RCC 7860 (cell line): ENCODE measurements around the gene RNF125.
"Not testable (repeated sequence)": the region's sequence is repeated elsewhere in the genome, so short reads cannot be mapped to it uniquely, and the experiment has no call there.

ENCODE experiments used
- DNase-seq: peaks from one replicate; pipeline ENCODE4 v3.0.0-alpha.2; 2015; ENCODE audit warnings: low spot score
- FAIRE-seq: peaks from 2 replicates; lab custom pipeline; 2012; peaks lifted over from hg19 to GRCh38; lab: Jason Lieb, UNC

RNF125 gene

DNA sequence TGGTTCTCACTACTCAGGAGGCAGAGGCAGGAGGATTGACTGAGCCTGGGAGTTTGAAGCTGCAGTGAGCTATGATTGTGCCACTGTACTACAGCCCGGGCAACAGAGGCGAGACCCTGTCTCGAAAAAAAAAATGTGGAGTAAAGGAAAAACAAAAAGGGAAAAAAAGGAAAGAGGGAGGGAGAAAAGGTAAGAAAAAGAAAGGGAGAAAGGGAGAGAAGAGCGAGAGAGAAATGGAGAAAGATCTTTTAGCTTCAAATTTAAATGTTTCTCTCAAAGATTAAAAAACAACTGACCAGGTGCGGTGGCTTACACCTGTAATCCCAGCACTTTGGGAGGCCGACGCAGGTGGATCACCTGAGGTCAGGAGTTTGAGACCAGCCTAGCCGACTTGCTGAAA is 65.2 kb downstream of the RNF125 start:
- DNase-seq (no peak), FAIRE-seq (no peak)

DNA sequence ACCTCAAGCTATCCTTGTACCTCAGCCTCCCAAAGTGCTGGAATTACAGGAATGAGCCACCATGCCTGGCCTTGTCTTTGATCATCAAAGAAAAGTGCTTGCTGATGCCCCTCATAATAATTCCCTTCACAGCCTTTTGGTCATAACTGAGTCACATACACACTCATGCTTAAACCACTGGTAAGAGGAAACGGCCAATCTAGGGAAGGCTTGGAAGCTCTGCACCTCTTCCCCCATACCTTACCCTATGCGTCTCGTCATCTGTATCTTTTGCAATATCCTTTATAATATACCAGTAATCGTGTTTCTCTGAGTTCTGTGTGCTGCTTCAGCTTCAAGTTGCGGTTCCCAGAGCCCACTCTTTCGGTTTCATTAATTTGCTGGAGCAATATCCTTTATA is 68.3 kb downstream of the RNF125 start:
- DNase-seq (peak; percentile 46), FAIRE-seq (no peak)

DNA sequence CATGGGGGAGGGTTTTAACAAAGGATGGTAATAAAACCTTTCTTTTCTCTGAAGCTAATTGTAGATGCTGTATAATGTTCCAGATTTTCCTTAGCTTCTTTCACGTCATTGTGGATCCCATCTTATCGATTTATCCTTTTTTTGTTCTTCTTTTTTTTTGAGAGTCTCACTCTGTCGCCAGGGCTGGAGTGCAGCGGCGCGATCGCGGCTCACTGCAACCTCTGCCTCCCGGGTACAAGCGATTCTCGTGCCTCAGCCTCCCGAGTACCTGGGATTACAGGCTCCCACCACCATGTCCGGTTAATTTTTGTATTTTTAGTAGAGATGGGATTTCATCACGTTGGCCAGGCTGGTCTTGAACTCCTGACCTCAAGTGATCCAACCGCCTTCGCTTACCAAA is 72.2 kb downstream of the RNF125 start:
- not testable (repeated sequence) for DNase-seq, FAIRE-seq

DNA sequence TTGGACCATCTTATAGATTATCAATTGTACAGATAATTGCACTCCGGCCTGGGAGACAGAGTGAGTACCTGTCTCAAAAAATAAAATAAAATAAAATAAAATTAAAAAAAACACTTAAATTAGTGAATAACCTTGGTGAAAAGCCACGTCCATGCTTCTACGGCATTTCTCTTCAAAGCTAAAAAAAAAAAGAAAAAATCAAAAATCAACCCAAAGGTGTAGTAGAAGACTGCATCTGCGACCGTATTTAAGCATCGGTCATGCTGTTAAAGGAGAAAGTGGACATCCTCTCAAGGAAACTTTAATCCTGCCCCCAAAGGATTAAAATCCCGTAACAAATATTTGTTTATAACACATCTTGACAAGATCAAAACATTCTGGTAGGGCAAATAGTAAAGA is 72.7 kb downstream of the RNF125 start:
- no peak for FAIRE-seq
- no peak for DNase-seq

DNA sequence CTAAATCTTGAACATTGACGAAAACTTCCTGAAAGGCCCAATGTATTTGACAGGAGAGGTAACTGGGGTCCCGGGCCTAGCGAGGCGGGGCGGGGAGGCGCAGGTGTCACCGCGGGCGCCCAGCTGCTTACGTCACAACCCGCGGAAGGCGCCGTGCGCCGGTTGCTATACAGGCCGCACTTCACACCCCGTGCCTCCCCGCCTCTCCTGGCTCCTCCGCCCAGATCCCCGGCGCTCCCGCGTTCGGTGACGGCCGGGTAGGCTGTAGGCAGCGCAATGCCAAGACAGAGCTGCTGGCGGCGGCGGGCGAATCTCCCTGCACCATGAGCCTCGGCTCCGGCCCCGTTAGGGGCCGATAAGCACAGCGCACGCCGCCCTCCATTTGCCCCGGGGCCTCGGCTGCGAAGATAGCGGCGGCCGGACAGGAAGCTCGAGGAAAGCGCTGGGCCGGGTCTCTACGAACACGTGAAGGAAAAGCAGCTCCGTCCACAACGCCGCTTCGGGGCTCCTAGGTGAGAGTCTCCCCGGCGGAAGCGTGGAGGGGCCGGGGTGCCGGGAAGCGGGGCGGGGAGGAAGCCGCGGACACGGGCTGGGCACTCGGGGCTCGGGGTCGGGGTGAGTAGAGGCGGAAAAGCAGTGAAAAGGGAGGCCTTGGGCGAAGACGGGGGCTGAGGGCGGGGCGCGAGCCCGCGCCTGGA is 73.2 kb downstream of the RNF125 start, which contains the start of gene RNF138:
TSS of gene RNF138 (plus strand) at position 151 of the 698 bp plus-strand sequence. CDS start 903 bp downstream, outside the sequence.
- FAIRE-seq (no peak), DNase-seq (peak; percentile 52)

DNA sequence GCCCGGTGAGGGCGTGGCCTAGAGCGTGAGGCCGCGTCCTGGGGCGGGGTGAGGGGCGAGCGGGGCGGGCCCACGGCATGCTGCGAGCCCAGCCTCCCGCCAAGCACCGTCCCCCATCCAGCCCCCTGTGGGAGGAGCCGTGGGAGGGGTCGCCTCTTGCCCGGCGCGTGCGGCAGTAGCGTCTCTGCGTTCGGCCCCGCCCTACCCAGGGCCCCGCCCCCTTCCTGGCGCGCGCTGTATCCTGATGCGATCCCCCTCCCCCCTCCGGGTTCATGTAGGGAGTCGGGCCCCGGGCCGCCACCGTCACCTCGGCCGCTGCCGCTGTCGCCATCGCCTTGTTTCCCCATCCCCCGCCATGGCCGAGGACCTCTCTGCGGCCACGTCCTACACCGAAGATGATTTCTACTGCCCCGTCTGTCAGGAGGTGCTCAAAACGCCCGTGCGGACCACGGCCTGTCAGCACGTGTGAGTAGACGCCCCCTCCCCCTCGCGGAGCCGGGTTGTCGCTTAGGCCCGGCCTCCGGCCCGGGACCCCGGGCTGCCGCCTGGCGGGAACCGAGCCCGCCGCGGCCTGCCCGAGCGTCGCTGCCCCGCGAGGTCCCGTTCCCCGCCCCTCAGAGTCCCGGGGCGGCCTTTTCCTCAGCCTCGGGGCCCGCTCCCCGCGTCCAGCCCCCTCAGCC is 73.9 kb downstream of the RNF125 start:
- FAIRE-seq, result no peak
- DNase-seq, result peak; percentile 87

DNA sequence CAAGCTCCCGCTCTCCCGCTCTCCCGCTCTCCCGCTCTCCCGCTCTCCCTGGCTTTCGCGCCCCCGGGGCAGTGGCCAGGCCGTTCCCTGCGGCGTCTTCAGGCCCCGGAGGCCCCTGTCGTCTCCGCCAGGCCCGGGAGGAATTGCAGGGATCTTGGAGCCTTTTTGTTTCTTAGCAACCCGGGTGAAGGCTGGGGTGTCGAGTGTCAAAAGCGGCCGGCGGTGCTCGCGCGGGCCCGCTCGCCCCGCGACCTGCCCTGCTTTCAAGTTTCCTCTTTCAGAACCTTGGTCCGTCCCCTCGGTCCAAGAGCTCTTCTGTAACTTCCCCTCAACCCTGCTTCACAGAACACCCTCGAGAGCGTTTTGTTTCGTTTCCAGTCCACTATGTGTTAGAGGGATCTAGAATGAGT is 74.5 kb downstream of the RNF125 start:
- FAIRE-seq (no peak), DNase-seq (no peak)

DNA sequence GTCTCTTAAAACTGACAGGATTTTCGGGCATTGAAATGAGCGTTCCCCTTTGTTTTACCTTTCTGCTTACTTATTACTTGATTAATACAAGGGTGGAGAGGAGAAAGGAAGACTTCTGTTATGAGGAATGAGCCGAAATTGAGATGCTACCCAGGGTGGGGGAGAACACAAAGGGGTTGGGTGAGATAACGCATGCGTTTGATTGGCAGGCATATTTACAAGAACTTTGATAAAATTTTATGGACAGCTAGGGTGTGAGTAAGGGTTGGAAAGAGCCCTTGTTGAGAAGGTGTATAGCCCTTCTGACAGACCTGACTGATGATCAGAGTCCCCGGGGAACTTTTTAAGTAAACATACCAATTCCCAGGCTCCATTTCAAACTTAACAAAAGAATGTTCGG is 74.9 kb downstream of the RNF125 start:
- FAIRE-seq (no peak), DNase-seq (no peak)

DNA sequence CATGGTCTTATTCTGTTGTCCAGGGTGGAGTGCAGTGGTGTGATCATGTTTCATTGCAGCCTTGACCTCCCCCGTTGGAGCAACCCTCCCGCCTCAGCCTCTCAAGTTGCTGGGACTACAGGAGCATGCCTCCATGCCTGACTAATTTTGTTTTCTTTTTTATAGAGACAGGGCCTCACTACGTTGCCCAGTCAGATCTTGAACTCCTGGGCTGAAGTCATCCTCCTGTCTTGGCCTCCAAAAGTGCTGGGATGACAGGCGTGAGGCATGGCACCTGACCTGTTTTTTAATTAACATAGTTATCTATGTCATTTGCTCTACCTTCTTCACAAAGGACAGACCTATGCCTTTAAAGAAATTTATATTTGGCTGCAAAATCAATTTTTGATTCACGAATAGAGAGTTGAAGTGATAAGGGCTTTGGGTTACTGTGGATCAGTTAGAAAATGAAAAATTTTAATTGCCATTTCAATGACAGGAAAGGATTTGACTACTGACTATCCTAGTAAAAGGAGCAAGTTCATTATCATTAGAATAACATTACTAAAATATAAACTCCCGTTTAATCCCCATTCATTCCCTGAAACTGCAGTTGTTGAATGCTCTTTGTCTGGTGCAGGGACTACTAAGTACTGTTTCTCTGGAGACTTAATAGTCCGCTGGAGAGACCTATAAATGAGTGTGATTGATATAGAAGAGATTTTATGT is 76.7 kb downstream of the RNF125 start:
- no peak for FAIRE-seq
- DNase-seq, result no peak

DNA sequence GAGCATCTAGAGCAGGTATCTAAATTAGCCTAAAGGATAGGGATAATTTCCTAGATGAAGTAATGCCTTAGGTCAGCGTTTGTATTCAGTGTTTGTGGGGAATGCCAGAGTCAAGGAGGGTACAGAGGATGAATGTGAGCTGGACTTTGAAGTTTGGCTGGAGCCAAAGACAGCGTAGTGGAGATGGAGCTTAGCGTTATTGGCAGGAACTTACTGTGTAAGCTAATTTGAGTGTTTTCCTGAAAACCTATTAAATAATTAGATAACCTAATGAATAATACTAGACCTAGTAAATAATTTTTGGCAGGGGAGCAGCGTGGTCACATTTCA is 77.2 kb downstream of the RNF125 start:
- FAIRE-seq, result no peak

DNA sequence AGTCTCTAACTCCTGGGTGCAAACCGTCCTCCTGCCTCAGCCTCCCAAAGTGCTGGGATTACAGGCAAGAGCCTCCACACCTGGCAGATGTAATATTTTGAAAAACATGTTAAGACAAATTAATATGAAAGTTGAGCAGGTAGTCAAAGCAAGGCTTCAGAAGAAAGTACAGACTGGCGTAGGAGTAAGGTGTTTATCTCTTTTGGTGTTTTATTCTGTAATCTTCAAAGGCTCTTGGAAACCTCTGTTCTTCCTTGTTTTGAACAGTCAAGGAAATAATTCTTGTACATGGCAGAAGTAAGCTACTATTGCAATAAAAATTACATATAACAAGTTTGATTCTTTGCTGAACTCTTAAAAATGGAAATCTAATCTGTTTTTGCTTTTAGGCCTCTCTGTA is 78.3 kb downstream of the RNF125 start:
- DNase-seq (no peak), FAIRE-seq (no peak)

More for the DNA sequence above, 77.2 kb downstream of the RNF125 start:
- no peak for DNase-seq

DNA sequence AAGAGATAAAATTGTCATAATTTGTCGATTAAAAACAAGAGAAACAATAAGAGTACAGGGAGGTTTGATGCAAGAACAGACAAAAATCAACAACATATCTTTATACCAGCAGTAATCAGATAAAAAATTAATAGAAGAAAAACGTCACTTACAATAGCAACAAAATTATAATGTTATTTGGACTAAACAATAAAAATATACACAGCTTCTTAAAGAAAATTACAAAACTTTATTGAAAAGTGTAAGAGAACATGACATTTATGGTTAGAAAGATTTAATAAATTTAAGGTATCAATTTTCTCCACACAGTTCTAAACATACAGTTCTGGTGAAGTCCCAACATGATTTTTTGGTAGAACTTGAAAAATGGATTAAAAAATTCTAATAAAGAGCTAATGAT is 85.9 kb downstream of the RNF125 start:
- no peak for FAIRE-seq
- no peak for DNase-seq

DNA sequence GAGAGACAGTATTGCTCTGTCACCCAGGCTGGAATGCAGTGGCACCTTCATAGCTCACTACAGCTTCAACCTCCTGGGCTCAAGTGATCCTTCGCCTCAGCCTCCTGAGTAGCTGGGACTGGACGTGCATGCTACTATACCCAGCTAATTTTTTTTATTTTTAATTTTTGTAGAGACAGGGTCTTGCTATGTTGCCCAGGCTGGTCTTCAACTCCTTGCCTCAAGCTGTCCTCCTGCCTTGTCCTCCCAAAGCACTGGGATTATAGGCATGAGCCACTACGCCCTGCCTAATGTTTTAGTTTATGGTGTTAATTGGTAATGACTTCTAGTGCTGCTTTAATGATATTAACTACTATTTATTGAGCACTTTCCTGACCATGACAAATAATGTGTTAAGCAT is 91.4 kb downstream of the RNF125 start:
- FAIRE-seq (no peak), DNase-seq (no peak)

DNA sequence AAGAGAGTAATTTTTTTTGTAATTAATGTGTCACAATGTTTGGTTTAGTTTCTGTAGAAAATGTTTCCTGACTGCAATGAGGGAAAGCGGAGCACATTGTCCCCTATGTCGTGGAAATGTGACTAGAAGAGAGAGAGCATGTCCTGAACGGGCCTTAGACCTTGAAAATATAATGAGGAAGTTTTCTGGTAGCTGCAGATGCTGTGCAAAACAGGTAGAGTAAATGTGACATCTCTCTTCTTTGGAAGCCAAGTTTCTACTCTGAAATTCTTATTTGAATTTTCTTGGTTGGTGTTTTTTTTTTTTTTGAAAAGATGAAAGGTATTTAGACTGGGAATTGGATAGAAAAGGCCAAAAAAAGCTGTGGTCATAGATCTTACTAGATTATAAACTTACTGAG is 93.1 kb downstream of the RNF125 start:
- FAIRE-seq, result no peak

DNA sequence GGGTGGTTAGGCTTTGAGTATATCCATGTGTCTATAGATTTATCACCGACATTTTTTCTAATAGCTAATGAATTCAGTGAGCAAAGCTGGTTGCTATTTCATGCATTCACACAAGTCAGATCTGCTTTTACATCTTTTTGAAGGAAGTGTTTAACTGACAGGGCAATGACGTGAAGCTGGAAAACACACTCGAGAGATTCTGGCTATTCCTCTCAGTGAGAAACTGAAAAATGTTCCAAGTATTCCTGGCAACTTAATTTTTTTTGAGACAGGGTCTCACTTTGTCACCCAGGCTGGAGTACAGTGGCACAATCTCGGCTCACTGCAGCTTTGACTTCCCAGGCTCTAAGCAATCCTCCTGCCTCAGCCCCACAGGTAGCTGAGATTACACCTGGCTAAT is 94.2 kb downstream of the RNF125 start:
- FAIRE-seq (no peak), DNase-seq (no peak)

More for the DNA sequence above, 93.1 kb downstream of the RNF125 start:
- no peak for DNase-seq

DNA sequence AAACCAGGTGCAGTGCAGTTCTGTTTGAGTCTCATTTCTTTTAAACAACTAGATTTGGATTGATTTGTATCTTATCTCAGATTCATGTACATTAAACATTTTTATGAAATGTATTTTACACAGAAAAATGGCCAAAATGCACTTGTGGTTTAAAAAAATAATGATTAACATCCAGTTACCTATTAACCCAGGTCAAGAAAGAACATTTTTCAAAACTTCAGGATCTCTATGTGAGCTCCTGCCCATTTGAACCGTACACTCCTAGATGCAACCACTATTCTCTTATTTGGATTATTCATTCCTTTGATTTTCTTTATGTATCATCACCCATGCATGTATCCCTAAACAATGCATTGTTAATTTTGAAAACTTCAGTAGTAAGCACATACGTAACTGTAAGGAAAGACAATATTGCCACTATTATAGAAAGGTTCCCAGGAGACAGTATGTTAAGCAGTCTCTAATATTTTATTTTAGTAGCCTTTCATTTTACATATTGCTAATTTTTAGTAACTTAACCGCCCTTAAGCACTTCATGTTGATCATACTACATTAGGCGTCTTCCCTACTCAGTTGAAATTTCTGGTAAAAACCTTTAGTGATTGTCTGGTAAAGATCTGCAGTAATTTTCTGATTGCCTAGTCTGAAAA is 95.8 kb downstream of the RNF125 start:
- peak; percentile 78 for FAIRE-seq
- no peak for DNase-seq

DNA sequence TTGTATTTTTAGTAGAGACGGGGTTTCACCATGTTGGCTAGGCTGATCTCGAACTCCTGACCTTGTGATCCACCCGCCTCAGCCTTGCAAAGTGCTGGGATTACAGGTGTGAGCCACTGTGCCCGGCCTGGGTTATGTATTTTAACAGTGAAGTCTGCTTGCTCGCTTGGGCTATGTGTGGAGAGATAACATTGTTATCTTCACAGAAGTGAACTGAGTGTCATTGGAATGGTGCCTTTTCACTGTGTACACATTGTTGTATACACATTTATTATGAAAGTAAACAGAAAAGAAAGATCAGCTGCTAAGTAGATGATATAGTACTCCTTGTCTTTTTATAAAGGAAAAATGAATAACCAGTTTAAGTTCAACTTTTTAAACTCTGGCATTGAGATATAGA is 103.4 kb downstream of the RNF125 start:
- no peak for FAIRE-seq
- DNase-seq, result no peak
